ENCODE measurements around the gene COL4A2. TPM values are rescaled to one million over a fixed set of nuclear protein-coding genes. Genes with fewer than 3 reads are reported as not detected.

COL4A2 gene
- total RNA-seq, 2 experiments from 2014 or later, result not detected

DNA sequence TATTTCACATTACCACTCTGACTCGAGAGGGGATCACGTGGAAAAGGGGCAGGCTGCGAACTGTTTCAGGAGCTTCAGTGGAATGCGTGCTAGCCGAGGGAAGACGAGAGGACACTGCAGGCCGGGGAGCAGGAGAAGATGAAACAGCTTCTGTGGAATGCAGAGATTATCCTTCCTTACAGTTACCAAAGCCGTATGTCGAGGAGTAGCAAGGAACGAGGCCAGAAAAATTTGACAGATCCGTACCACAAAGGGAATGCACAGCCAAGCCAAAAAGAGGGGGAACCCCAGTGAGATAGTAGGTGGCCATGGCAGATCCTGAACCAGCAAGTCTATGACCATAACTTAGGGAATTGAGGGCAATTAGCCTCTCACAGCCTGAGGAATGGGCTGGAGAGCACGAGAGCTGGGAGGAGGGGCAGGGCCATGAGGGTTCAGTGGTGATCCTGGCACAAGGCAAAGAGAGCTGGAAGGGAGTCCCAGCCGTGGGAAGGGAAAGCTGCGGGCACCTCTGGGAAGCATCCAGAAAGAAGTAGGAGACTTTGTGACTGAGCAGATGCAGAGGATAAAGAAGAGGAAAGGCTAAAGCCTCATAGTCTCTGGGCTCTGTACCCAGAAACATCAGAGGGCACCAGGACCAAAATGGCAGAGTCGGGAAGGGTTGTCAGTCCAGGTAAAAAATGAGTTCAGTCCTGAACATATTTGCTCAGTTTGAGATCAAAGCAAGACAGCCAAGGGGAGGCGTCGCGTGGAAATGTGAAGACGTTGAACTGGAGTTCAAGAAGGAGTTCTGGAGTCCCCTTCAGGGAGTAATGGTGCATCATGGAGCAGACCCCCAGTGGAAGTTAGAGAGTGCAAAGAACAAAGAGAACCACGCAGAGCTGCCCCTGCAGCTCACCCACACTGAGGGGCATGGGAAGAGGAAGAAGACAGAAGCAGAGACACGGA lies 5.2 kb upstream of the COL4A2 start:
- no peak for TF ChIP-seq CTCF (IDR thresholded peaks at IDR 0.05)
- ATAC-seq, result no peak
- ChIA-PET CTCF (no interaction called here), POLR2A (no interaction called here)
- intact Hi-C loops (cut with micrococcal nuclease), result no loop called here
- Mint-ChIP-seq H3K4me3 (no peak overlapping the region), H3K4me1 (ENCODE audit: low read depth) (peaks cover 5% of the 10 kb centered on the region), H3K27ac (no peak overlapping the region), H3K27me3 (peaks cover 57% of the 10 kb centered on the region), H3K9me3 (no peaks in the 10 kb centered on the region), H3K36me3 (ENCODE audit: low read depth) (no peaks in the 10 kb centered on the region)
- DNase-seq, result no peak

DNA sequence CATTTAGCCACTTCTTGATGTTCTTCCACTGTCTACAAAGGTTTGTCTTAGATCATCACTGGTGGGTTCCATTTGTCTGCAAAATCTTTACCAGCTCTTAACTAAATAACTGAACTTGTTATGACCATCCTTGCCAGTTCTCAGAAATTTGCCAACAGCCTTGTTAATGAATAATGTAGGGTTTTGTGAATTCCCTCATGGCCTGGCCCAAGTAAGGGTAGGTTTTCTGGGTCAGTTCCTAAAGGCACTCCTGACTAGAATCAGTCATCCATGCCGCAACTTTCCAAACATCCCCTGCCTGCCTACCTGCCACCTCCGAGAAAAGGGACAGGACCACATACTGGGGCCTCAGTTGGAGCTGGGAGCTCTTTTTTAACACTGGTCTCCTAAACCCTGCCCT lies 4.1 kb upstream of the COL4A2 start:
- Mint-ChIP-seq H3K27me3 (peaks cover 54% of the 10 kb centered on the region), H3K27ac (no peak overlapping the region), H3K36me3 (ENCODE audit: low read depth) (no peaks in the 10 kb centered on the region), H3K4me1 (ENCODE audit: low read depth) (peaks cover 5% of the 10 kb centered on the region), H3K4me3 (no peak overlapping the region), H3K9me3 (no peaks in the 10 kb centered on the region)
- intact Hi-C loops (cut with micrococcal nuclease), result no loop called here
- ChIA-PET POLR2A (no interaction called here), CTCF (no interaction called here)
- no peak for TF ChIP-seq CTCF (IDR thresholded peaks at IDR 0.05)
- ATAC-seq, result no peak
- no peak for DNase-seq

- ChIA-PET POLR2A (no interaction called here), CTCF (no interaction called here)
- TF ChIP-seq CTCF (IDR thresholded peaks at IDR 0.05), result no peak
- H3K27me3 Mint-ChIP-seq, result peaks cover 55% of the 10 kb centered on the region
- DNase-seq (no peak), ATAC-seq (no peak)
- no peaks in the 10 kb centered on the region for H3K36me3 Mint-ChIP-seq (ENCODE audit: low read depth)
- no peak overlapping the region for H3K4me3 Mint-ChIP-seq
- H3K4me1 Mint-ChIP-seq (ENCODE audit: low read depth), result peaks cover 3% of the 10 kb centered on the region
- H3K27ac Mint-ChIP-seq, result no peak overlapping the region
- no peaks in the 10 kb centered on the region for H3K9me3 Mint-ChIP-seq
- intact Hi-C loops (cut with micrococcal nuclease), result no loop called here
Measured at GRCh38 chr13:110303644-110304043, 3.4 kb upstream of the COL4A2 start.

- ATAC-seq (no peak), DNase-seq (no peak)
- intact Hi-C loops (cut with micrococcal nuclease), result no loop called here
- no peak overlapping the region for H3K4me3 Mint-ChIP-seq
- H3K9me3 Mint-ChIP-seq, result no peaks in the 10 kb centered on the region
- TF ChIP-seq CTCF (IDR thresholded peaks at IDR 0.05), result no peak
- H3K27ac Mint-ChIP-seq, result no peak overlapping the region
- no peaks in the 10 kb centered on the region for H3K36me3 Mint-ChIP-seq (ENCODE audit: low read depth)
- CTCF ChIA-PET, result no interaction called here
- POLR2A ChIA-PET, result no interaction called here
- no peaks in the 10 kb centered on the region for H3K4me1 Mint-ChIP-seq (ENCODE audit: low read depth)
- peaks cover 59% of the 10 kb centered on the region for H3K27me3 Mint-ChIP-seq
Measured at GRCh38 chr13:110304256-110304655, 2.8 kb upstream of the COL4A2 start.

- ATAC-seq (no peak), DNase-seq (no peak)
- Mint-ChIP-seq H3K4me3 (no peak overlapping the region), H3K4me1 (ENCODE audit: low read depth) (no peaks in the 10 kb centered on the region), H3K27ac (no peak overlapping the region), H3K36me3 (ENCODE audit: low read depth) (no peaks in the 10 kb centered on the region), H3K9me3 (no peaks in the 10 kb centered on the region), H3K27me3 (peaks cover 61% of the 10 kb centered on the region)
- ChIA-PET CTCF (no interaction called here), POLR2A (no interaction called here)
- no peak for TF ChIP-seq CTCF (IDR thresholded peaks at IDR 0.05)
- intact Hi-C loops (cut with micrococcal nuclease), result no loop called here
Measured at GRCh38 chr13:110305001-110305400, 2.1 kb upstream of the COL4A2 start.
